Urinary bladder (tissue), 4 donors: ENCODE measurements around the gene AQP12A. TPM values are rescaled to one million over a fixed set of nuclear protein-coding genes. Genes with fewer than 3 reads are reported as not detected.
"Not testable (repeated sequence)": the region's sequence is repeated elsewhere in the genome, so short reads cannot be mapped to it uniquely, and the experiment has no call there.

ENCODE experiments used
- DNase-seq: peaks from one replicate; pipeline ENCODE4 v3.0.0-alpha.2; 2015; ENCODE audit errors: extremely low spot score
- H3K27ac ChIP-seq: one replicate; pipeline ENCODE4 v1.5.1; 2013; ENCODE audit warnings: low read depth, mild to moderate bottlenecking, moderate library complexity
- H3K36me3 ChIP-seq: one replicate; pipeline ENCODE4 v1.6.1; 2013; ENCODE audit warnings: mild to moderate bottlenecking, moderate library complexity; ENCODE audit not compliant: insufficient read depth
- H3K4me1 ChIP-seq: one replicate; pipeline ENCODE4 v1.6.1; 2013; ENCODE audit warnings: mild to moderate bottlenecking, moderate library complexity; ENCODE audit not compliant: insufficient read depth
- H3K4me3 ChIP-seq: one replicate; pipeline ENCODE4 v1.5.1; 2013; ENCODE audit warnings: low read depth, low read length
- WGBS: extraction: QIAGEN DNeasy Blood & Tissue Kit; methylation state at CpG from one replicate; pipeline ENCODE4 v1.1.7; 2013; 5-methylcytosine and 5-hydroxymethylcytosine counted together
- polyA plus RNA-seq: library from polyadenylated mRNA; stranded (reverse); fragments of 200-250 nt; gene quantifications from one replicate; pipeline ENCODE4 v1.2.3, GENCODE V29; 2013
- total RNA-seq: library from RNA; depleted of rRNA; stranded (reverse); fragments of >200 nt; gene quantifications from one replicate; pipeline ENCODE4 v1.2.3, GENCODE V29; 2014
- donor health status: healthy with polysubstance abuse.
- donor health status: healthy.

Gene AQP12A
- total RNA-seq (not detected), polyA plus RNA-seq (not detected)

- not testable (repeated sequence) for DNase-seq, H3K27ac ChIP-seq
- 90% methylated on average over 30 of the region's 37 CpGs for WGBS
Measured at GRCh38 chr2:240691631-240692420, at the start of gene AQP12A. Gene AQP12A, plus strand, starts transcription at chr2:240691866. Its CDS starts 48 bp downstream, at chr2:240691914.

DNA sequence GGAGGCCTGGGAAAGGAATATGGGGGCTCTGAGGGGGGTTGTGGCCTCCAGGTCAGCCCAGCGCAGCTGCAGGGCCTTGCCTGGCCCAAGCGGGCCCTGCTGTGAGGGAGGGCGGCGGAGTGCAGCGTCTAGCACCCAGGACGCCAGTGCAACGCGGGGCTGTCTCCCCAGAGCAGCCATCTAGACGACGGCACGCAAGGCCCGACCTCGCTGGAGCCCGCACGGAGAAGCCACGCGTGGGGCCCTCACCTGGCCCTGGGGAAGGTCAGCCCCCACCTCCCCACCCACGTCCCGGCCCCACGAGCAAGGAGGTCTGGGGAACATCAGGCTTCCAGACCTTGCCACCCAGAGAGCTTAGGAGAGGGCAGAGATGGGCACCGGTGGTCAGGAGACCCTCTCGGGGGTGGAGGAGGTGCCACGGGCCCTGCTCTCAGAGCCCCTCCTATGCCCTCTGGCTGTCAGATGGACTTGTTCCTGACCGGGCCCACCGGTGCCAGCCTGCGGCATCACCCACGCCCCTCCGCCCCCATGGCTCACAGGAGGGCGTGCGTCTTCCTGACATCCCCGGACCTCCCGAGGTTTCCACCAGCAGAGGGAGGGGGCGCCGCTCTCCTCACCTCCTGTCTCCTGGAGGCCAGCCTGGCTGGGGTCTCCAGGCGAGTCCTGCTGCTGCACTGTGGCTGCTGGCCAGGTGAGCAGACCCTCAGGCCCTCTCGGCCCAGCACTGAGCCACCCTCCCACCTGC lies 49.4 kb upstream of the AQP12A start:
- WGBS = 82% methylated on average over 36 of the region's 36 CpGs
- DNase-seq = no peak
- no peaks in the 10 kb centered on the region for H3K4me1 ChIP-seq
- no peak overlapping the region for H3K4me3 ChIP-seq
- H3K36me3 ChIP-seq = no peaks in the 10 kb centered on the region
- H3K27ac ChIP-seq = no peak overlapping the region

More at GRCh38 chr2:240691631-240692420, at the start of gene AQP12A:
- not testable (repeated sequence) for H3K4me1 ChIP-seq, H3K4me3 ChIP-seq, H3K36me3 ChIP-seq

DNA sequence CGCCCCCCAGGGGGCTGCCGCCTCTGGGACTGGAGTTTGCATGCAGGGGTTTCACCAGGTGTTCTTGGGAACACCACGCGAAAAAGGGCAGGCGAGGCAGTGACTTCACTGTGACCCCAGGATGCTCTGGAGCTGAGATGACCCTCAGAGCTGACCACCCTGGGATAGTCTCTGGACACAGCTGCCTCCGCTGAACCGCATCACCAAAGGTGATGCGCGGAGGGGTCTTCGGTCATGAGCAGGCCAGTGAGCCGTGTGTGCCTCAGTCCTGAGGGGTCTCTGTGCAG lies 48.9 kb upstream of the AQP12A start:
- DNase-seq = no peak
- 92% methylated on average over 11 of the region's 11 CpGs for WGBS

GRCh38 chr2:240643093-240643810 lies 48.4 kb upstream of the AQP12A start:
- Histone ChIP-seq H3K36me3 (no peaks in the 10 kb centered on the region), H3K4me3 (no peak overlapping the region), H3K27ac (no peak overlapping the region), H3K4me1 (no peaks in the 10 kb centered on the region)
- 69% methylated on average over 13 of the region's 13 CpGs for WGBS
- DNase-seq = no peak

More for the DNA sequence above, 48.9 kb upstream of the AQP12A start:
- H3K27ac ChIP-seq = no peak overlapping the region
- no peak overlapping the region for H3K4me3 ChIP-seq
- no peaks in the 10 kb centered on the region for H3K36me3 ChIP-seq
- H3K4me1 ChIP-seq = no peaks in the 10 kb centered on the region

DNA sequence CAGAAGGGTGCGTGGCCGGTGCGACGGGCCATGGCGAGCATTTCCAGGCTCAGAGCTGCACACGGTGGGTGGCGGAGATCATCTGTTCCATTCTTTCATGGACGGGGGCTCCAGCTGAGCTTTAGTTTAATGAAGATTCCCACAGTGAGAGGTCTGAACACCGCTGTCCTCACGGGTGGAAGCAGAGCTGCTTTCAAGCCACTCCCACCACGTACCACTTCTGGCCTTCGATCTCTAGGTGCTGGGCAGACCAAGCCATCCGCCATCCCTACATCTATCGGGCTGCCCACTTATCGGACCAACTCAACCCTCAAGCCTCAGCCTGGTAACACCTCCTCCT lies 47.9 kb upstream of the AQP12A start:
- no peak for DNase-seq
- 81% methylated on average over 15 of the region's 15 CpGs for WGBS
- no peak overlapping the region for H3K27ac ChIP-seq
- no peak overlapping the region for H3K4me3 ChIP-seq
- H3K4me1 ChIP-seq = no peaks in the 10 kb centered on the region
- H3K36me3 ChIP-seq = no peaks in the 10 kb centered on the region

- WGBS = 53% methylated on average over 14 of the region's 14 CpGs
- no peak for DNase-seq
- H3K4me3 ChIP-seq = no peak overlapping the region
- no peaks in the 10 kb centered on the region for H3K4me1 ChIP-seq
- H3K36me3 ChIP-seq = no peaks in the 10 kb centered on the region
- H3K27ac ChIP-seq = no peak overlapping the region
Measured at GRCh38 chr2:240644171-240644651, 47.5 kb upstream of the AQP12A start.

GRCh38 chr2:240644859-240645301 lies 46.8 kb upstream of the AQP12A start:
- 61% methylated on average over 8 of the region's 8 CpGs for WGBS
- no peak for DNase-seq

DNA sequence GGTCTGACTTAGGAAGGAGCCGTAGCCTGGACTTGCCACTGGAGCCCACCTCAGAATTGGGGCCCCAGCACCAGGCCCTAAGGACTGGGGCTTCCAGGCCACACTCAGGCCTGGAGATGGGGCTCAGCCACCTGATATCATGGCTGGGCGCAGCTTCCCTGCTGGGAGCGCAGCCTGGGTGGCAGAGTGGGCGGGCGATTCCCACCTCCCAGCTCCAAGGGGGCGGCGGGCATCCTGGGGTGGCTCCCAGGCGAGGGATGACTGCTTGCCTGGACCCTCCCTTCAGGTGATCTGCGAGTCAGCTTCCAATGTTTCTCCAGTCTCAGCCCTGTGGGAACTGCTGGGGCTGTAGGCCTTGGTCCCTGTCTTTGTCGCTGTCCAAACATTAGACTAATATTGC lies 46.3 kb upstream of the AQP12A start:
- Histone ChIP-seq H3K27ac (no peak overlapping the region), H3K4me3 (no peak overlapping the region), H3K36me3 (no peaks in the 10 kb centered on the region), H3K4me1 (no peaks in the 10 kb centered on the region)
- 89% methylated on average over 10 of the region's 10 CpGs for WGBS
- no peak for DNase-seq

More at GRCh38 chr2:240644859-240645301, 46.8 kb upstream of the AQP12A start:
- Histone ChIP-seq H3K4me1 (no peaks in the 10 kb centered on the region), H3K36me3 (no peaks in the 10 kb centered on the region), H3K4me3 (no peak overlapping the region), H3K27ac (no peak overlapping the region)

DNA sequence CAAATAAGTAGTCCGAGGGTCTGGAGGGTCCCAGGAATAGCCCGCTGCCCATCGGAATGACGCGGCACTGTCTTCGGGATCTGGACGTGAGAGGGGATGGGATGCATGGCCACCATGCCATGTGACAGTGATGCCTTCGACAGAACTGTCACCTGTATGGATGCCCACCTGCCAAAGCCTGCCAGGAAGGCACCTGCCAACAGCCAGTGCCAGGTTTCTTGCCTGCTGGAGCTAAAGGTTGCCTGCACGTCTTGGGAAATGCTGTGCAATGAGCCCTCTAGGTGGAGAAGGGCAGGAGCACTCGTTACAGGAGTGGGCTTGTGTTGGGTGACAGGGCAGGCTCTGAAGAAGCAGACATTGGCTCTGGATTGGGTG lies 45.9 kb upstream of the AQP12A start:
- DNase-seq = no peak
- Histone ChIP-seq H3K4me1 (no peaks in the 10 kb centered on the region), H3K4me3 (no peak overlapping the region), H3K27ac (no peak overlapping the region), H3K36me3 (no peaks in the 10 kb centered on the region)
- whole genome bisulfite sequencing = 89% methylated on average over 10 of the region's 10 CpGs

DNA sequence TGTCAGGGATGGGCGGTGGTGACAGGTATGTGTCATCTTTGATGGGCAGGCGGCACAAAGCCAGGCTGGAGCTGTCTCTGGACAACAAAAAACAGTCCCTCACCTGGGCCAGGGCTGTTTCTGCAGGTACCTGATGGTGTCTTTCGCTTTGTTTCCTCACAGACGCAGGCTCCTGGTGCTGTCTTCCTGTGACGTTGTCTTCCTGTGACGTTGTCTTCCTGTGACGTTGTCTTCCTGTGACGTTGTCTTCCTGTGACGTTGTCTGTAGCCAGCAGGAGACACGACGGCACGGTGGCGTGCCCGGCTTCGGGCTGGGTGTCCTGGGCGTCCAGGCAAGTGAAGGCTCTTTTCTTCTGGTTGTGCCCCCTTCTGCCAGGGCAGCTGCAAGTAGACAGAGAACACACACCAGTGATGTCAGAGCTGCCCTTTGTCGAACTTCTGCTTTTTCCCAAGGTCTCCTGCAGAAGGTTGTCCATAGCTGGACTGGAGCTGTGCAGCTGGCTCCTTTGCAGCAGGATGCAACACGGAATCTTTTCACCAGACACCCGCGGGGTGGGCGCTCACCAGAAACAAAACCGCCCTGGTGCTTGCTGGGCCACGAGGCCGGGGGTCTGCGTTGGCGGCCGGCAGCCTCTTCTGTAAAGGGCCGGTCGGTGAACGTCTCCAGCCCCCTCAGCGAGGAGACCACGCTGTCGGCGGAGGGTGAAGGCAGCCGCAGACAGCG lies 45.3 kb upstream of the AQP12A start:
- Histone ChIP-seq H3K4me3 (no peak overlapping the region), H3K4me1 (no peaks in the 10 kb centered on the region), H3K27ac (no peak overlapping the region), H3K36me3 (no peaks in the 10 kb centered on the region)
- 80% methylated on average over 36 of the region's 36 CpGs for WGBS
- no peak for DNase-seq

GRCh38 chr2:240646900-240647502 lies 44.7 kb upstream of the AQP12A start:
- DNase-seq = no peak
- Histone ChIP-seq H3K4me1 (no peaks in the 10 kb centered on the region), H3K36me3 (no peaks in the 10 kb centered on the region), H3K4me3 (no peak overlapping the region), H3K27ac (no peak overlapping the region)
- 64% methylated on average over 30 of the region's 30 CpGs for WGBS

GRCh38 chr2:240647503-240648154 lies 44.0 kb upstream of the AQP12A start:
- 65% methylated on average over 22 of the region's 22 CpGs for WGBS
- H3K36me3 ChIP-seq = no peaks in the 10 kb centered on the region
- no peaks in the 10 kb centered on the region for H3K4me1 ChIP-seq
- H3K27ac ChIP-seq = no peak overlapping the region
- DNase-seq = no peak
- no peak overlapping the region for H3K4me3 ChIP-seq
